Nephron (organoid): ENCODE measurements around the gene ELMO1.

Source experiments
- H3K27ac Mint-ChIP-seq, 3 experiments: 2 replicates each; pipeline ENCODE4 v1.8.0; 2020; ENCODE audit warnings: mixed read lengths in 3 of 3, mild to moderate bottlenecking in 2 of 3, moderate library complexity in 1 of 3
- H3K27me3 Mint-ChIP-seq: 2 replicates; pipeline ENCODE4 v1.8.0; 2021; ENCODE audit warnings: low read depth, mild to moderate bottlenecking, moderate library complexity, mixed read lengths
- H3K36me3 Mint-ChIP-seq: 2 replicates; pipeline ENCODE4 v1.8.0; 2020; ENCODE audit warnings: low read depth, mixed read lengths
- H3K4me1 Mint-ChIP-seq: 2 replicates; pipeline ENCODE4 v1.8.0; 2020; ENCODE audit warnings: mixed read lengths
- H3K4me3 Mint-ChIP-seq, 3 experiments: 2 replicates each; pipeline ENCODE4 v1.8.0; 2020; ENCODE audit warnings: mild to moderate bottlenecking in 3 of 3, mixed read lengths in 3 of 3, moderate library complexity in 2 of 3
- H3K9me3 Mint-ChIP-seq: 2 replicates; pipeline ENCODE4 v1.8.0; 2020; ENCODE audit warnings: mixed read lengths
- TF ChIP-seq, protein P1 (sequence below), 3 experiments: fragments of 200-600 bp; sonication (generic); IDR thresholded peaks; one replicate each; pipeline ENCODE4 v1.5.0; 2021; ENCODE audit warnings: antibody characterized with exemption in 3 of 3; ENCODE audit not compliant: unreplicated experiment in 3 of 3

ELMO1 gene

DNA sequence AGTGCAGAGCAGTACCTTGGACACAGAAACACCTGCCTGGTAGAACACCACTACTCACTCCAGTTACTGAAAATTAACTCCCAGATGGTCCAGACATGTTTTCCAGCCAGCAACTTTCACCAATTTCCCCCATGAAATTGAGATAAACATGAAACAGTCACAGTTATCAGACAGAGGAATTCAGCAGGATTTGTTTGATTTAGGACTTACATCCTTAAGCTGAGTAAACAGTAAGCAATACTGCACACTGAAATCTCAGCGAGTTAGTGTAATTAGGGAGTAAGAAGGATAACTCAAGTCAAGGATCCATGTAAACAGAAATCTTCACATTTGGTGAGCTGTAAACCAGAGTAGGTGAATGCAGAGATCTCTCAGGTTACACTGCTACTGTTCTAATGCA, 353.5 kb downstream of the ELMO1 start:
- Mint-ChIP-seq H3K27me3 (no peaks in the 10 kb centered on the region), H3K9me3 (no peaks in the 10 kb centered on the region), H3K36me3 (no peaks in the 10 kb centered on the region), H3K27ac (no peak overlapping the region), H3K4me1 (no peaks in the 10 kb centered on the region), H3K4me3 (no peak overlapping the region)
- TF ChIP-seq, protein P1, sequence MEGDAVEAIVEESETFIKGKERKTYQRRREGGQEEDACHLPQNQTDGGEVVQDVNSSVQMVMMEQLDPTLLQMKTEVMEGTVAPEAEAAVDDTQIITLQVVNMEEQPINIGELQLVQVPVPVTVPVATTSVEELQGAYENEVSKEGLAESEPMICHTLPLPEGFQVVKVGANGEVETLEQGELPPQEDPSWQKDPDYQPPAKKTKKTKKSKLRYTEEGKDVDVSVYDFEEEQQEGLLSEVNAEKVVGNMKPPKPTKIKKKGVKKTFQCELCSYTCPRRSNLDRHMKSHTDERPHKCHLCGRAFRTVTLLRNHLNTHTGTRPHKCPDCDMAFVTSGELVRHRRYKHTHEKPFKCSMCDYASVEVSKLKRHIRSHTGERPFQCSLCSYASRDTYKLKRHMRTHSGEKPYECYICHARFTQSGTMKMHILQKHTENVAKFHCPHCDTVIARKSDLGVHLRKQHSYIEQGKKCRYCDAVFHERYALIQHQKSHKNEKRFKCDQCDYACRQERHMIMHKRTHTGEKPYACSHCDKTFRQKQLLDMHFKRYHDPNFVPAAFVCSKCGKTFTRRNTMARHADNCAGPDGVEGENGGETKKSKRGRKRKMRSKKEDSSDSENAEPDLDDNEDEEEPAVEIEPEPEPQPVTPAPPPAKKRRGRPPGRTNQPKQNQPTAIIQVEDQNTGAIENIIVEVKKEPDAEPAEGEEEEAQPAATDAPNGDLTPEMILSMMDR (IDR thresholded peaks at IDR 0.05; ENCODE audit: unreplicated experiment in 3 of 3): no peak

DNA sequence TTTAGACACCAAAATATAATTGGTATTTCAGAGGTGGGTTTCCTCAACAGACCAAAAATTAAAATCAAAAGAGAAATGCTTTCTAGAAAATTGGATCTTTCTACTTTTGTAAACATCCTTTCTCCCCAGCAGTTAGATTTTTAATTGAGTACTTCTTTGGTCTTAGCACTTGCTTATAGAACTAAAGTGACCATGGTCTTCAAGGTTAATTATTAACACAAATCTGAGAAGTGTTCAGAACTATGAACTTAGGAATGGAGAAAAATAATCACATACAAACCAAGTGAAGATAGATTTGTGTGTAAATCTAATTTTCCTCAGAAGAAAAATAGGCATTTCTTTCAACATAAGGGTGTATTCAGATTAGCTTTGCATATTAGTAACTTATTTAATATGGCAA, 355.4 kb downstream of the ELMO1 start:
- H3K27me3 Mint-ChIP-seq: no peaks in the 10 kb centered on the region
- TF ChIP-seq, protein P1 (IDR thresholded peaks at IDR 0.05; ENCODE audit: unreplicated experiment in 3 of 3): no peak
- H3K27ac Mint-ChIP-seq: no peak overlapping the region
- no peaks in the 10 kb centered on the region for H3K9me3 Mint-ChIP-seq
- H3K36me3 Mint-ChIP-seq: no peaks in the 10 kb centered on the region
- H3K4me3 Mint-ChIP-seq: no peak overlapping the region
- no peaks in the 10 kb centered on the region for H3K4me1 Mint-ChIP-seq

DNA sequence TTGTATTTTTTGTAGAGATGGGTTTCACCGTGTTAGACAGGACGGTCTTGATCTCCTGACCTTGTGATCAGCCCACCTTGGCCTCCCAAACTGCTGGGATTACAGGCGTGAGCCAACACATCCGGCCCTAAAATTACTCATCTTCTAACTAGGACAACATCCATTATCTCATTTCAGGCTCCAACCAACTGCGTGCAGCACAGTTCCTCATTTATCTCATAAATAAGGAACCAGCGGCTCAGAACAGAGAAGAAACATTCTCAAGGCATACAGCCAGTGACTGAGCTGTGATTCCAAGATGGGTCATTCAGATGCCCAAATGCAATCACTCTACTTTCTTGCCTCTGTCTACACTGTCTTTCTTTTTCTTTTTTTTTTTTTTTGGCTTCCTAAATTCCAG, 356.1 kb downstream of the ELMO1 start:
- H3K36me3 Mint-ChIP-seq: no peaks in the 10 kb centered on the region
- no peak overlapping the region for H3K4me3 Mint-ChIP-seq
- H3K4me1 Mint-ChIP-seq: no peaks in the 10 kb centered on the region
- H3K27me3 Mint-ChIP-seq: no peaks in the 10 kb centered on the region
- H3K9me3 Mint-ChIP-seq: no peaks in the 10 kb centered on the region
- H3K27ac Mint-ChIP-seq: no peak overlapping the region
- TF ChIP-seq, protein P1 (IDR thresholded peaks at IDR 0.05; ENCODE audit: unreplicated experiment in 3 of 3): no peak

DNA sequence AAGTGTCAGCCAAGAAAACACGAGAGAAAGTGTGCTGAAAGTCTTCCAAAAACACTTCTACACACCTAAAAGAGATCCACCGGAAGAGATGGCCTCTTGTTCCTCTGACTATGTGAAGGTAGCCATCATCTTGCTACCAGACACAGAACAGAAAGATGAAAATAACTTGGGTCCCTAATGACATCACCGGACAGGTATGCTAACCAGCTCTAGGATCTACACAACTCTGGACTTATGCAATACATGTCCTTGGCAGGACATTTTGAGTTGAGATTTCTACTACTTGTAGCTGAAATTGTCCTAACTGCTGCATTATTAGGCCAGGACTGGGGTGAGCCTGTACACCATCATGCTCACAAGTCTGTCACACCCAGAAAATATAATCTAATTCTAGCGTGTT, 358.7 kb downstream of the ELMO1 start:
- no peaks in the 10 kb centered on the region for H3K4me1 Mint-ChIP-seq
- H3K27me3 Mint-ChIP-seq: no peaks in the 10 kb centered on the region
- no peaks in the 10 kb centered on the region for H3K36me3 Mint-ChIP-seq
- no peaks in the 10 kb centered on the region for H3K9me3 Mint-ChIP-seq
- TF ChIP-seq, protein P1 (IDR thresholded peaks at IDR 0.05; ENCODE audit: unreplicated experiment in 3 of 3): no peak
- H3K4me3 Mint-ChIP-seq: no peak overlapping the region
- no peak overlapping the region for H3K27ac Mint-ChIP-seq

DNA sequence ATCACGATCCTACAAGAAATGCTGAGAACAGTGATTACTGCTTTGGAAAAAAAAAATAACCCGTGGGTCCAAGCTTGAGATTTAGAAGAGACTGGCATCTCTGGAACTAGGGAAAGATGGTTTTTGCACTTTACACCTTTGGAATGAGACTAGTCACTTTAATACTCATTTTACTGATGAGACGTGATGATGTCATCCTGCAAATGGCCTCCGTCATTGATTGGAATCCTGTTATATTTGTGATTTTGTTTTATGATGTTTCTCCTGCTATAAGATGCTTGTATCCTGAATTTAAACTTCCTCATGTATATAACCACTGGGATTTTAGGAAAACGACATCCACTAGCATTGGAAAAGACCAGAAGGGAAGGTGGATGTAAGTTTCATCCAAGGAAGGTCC, 363.1 kb downstream of the ELMO1 start:
- no peaks in the 10 kb centered on the region for H3K9me3 Mint-ChIP-seq
- H3K27ac Mint-ChIP-seq: no peak overlapping the region
- H3K4me1 Mint-ChIP-seq: peaks cover 9% of the 10 kb centered on the region
- TF ChIP-seq, protein P1 (IDR thresholded peaks at IDR 0.05; ENCODE audit: unreplicated experiment in 3 of 3): no peak
- H3K36me3 Mint-ChIP-seq: no peaks in the 10 kb centered on the region
- H3K4me3 Mint-ChIP-seq: no peak overlapping the region
- H3K27me3 Mint-ChIP-seq: no peaks in the 10 kb centered on the region

DNA sequence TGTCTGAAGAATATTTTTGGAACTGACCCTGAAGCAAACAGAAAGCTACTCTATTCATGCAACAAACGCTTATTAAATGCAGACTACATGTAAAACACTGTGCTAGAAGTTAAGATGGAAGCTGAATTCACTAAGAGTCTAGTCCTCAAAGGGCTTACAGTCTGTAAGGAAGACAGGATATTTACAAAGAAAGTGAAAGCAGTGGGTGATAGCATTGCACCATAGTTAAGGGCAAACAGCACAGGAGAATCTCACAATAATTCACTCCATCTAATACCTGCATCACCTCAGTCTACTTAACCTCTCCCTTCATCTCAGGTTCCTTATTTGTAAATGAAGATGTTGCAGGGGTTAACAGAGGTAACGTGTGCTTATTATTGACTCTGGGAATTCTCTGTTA, 364.4 kb downstream of the ELMO1 start:
- Mint-ChIP-seq H3K9me3 (no peaks in the 10 kb centered on the region), H3K4me3 (no peak overlapping the region), H3K27ac (no peak overlapping the region), H3K4me1 (peaks cover 9% of the 10 kb centered on the region), H3K36me3 (no peaks in the 10 kb centered on the region), H3K27me3 (no peaks in the 10 kb centered on the region)
- TF ChIP-seq, protein P1 (IDR thresholded peaks at IDR 0.05; ENCODE audit: unreplicated experiment in 3 of 3): no peak
